Cardiac muscle cell (in vitro differentiated cells and primary cell): Measurements from ENCODE around the gene KDSR. TPM values are rescaled to one million over a fixed set of nuclear protein-coding genes. Genes with fewer than 3 reads are reported as not detected.
A peak's percentile ranks its signal among the peaks of the same experiment; 100 is the strongest.

Experiments used
- DNase-seq, 2 donors: peaks; one replicate each; pipeline versions ENCODE4 v3.0.0 to v3.0.0-alpha.2; 2010 to 2017; ENCODE audit warnings: low read depth in 1 of 2, low spot score in 1 of 2
- H3K27ac ChIP-seq: fragments of 200-600 bp; sonication (generic); 2 replicates; pipeline ENCODE4 v1.5.1; 2016
- H3K27me3 ChIP-seq: fragments of 200-600 bp; sonication (generic); 2 replicates; pipeline ENCODE4 v1.6.0; 2016; ENCODE audit warnings: control low read depth
- H3K36me3 ChIP-seq: fragments of 200-600 bp; sonication (generic); 2 replicates; pipeline ENCODE4 v1.5.1; 2016; ENCODE audit warnings: control low read depth
- H3K4me1 ChIP-seq: fragments of 200-600 bp; sonication (generic); 2 replicates; pipeline ENCODE4 v1.8.1; 2017; ENCODE audit warnings: low read depth, mild to moderate bottlenecking, mixed run types
- H3K4me3 ChIP-seq: fragments of 200-600 bp; sonication (generic); 2 replicates; pipeline ENCODE4 v1.5.1; 2016; ENCODE audit warnings: mild to moderate bottlenecking
- H3K9me3 ChIP-seq: fragments of 200-600 bp; sonication (generic); 2 replicates; pipeline ENCODE4 v1.5.1; 2017; ENCODE audit warnings: low read depth, mild to moderate bottlenecking, control low read depth
- CTCF ChIP-seq: IDR thresholded peaks from 2 replicates; pipeline ENCODE4 v1.5.1; 2012; ENCODE audit warnings: low read depth, mild to moderate bottlenecking, low read length
- polyA plus RNA-seq: library from polyadenylated mRNA; unstranded; fragments of >200 nt; fragmentation: Nextera tagmentation; extraction: Ambion mirVana; gene quantifications from 2 replicates; pipeline ENCODE4 v1.2.1, GENCODE V29; 2016
- total RNA-seq: library from RNA; depleted of rRNA; stranded (reverse); fragments of >200 nt; gene quantifications from 2 replicates; pipeline ENCODE4 v1.2.3, GENCODE V29; 2016

KDSR gene
- total and polyA plus RNA-seq, 2 experiments from 2014 or later: 21.3 to 28.0 TPM

GRCh38 chr18:63307551-63308200 lies 59.3 kb downstream of the KDSR start:
- no peak for TF ChIP-seq CTCF
- Histone ChIP-seq H3K27me3 (no peaks in the 10 kb centered on the region), H3K27ac (no peak overlapping the region), H3K4me1 (no peaks in the 10 kb centered on the region), H3K9me3 (no peaks in the 10 kb centered on the region), H3K4me3 (no peak overlapping the region), H3K36me3 (no peaks in the 10 kb centered on the region)
- DNase-seq: peak in 1 of 2 donors; percentile 57

- no peak for DNase-seq
- no peak for TF ChIP-seq CTCF
- no peaks in the 10 kb centered on the region for H3K27me3 ChIP-seq
- no peaks in the 10 kb centered on the region for H3K4me1 ChIP-seq
- no peaks in the 10 kb centered on the region for H3K9me3 ChIP-seq
- no peaks in the 10 kb centered on the region for H3K36me3 ChIP-seq
- H3K4me3 ChIP-seq: no peak overlapping the region
- H3K27ac ChIP-seq: no peak overlapping the region
Observed at GRCh38 chr18:63306819-63307550, 60.0 kb downstream of the KDSR start.

GRCh38 chr18:63306249-63306648 lies 60.8 kb downstream of the KDSR start:
- no peaks in the 10 kb centered on the region for H3K36me3 ChIP-seq
- no peak for DNase-seq
- no peak overlapping the region for H3K27ac ChIP-seq
- no peaks in the 10 kb centered on the region for H3K9me3 ChIP-seq
- TF ChIP-seq CTCF: no peak
- no peak overlapping the region for H3K4me3 ChIP-seq
- no peaks in the 10 kb centered on the region for H3K27me3 ChIP-seq
- H3K4me1 ChIP-seq: no peaks in the 10 kb centered on the region

GRCh38 chr18:63303547-63303946 lies 63.5 kb downstream of the KDSR start:
- Histone ChIP-seq H3K27me3 (no peaks in the 10 kb centered on the region), H3K27ac (no peak overlapping the region), H3K4me1 (no peaks in the 10 kb centered on the region), H3K9me3 (no peaks in the 10 kb centered on the region), H3K36me3 (no peaks in the 10 kb centered on the region), H3K4me3 (no peak overlapping the region)
- no peak for DNase-seq
- TF ChIP-seq CTCF: no peak

- DNase-seq: no peak
- no peak for TF ChIP-seq CTCF
- no peaks in the 10 kb centered on the region for H3K9me3 ChIP-seq
Observed at GRCh38 chr18:63302636-63303405, 64.2 kb downstream of the KDSR start.

More at GRCh38 chr18:63302636-63303405, 64.2 kb downstream of the KDSR start:
- Histone ChIP-seq H3K4me1 (no peaks in the 10 kb centered on the region), H3K27ac (no peak overlapping the region), H3K27me3 (no peaks in the 10 kb centered on the region), H3K36me3 (no peaks in the 10 kb centered on the region), H3K4me3 (no peak overlapping the region)
